HUDEP-2 (cell line): ENCODE measurements around the gene TFRC.
A peak's percentile ranks its signal among the peaks of the same experiment; 100 is the strongest.
"Not testable (repeated sequence)": the region's sequence is repeated elsewhere in the genome, so short reads cannot be mapped to it uniquely, and the experiment has no call there.

Source experiments
- DNase-seq, 76 experiments: peaks; one replicate each; lab custom pipeline; 2025; ENCODE audit not compliant: unreplicated experiment in 76 of 76; lab: John Stamatoyannopoulos, UW

Gene TFRC

DNA sequence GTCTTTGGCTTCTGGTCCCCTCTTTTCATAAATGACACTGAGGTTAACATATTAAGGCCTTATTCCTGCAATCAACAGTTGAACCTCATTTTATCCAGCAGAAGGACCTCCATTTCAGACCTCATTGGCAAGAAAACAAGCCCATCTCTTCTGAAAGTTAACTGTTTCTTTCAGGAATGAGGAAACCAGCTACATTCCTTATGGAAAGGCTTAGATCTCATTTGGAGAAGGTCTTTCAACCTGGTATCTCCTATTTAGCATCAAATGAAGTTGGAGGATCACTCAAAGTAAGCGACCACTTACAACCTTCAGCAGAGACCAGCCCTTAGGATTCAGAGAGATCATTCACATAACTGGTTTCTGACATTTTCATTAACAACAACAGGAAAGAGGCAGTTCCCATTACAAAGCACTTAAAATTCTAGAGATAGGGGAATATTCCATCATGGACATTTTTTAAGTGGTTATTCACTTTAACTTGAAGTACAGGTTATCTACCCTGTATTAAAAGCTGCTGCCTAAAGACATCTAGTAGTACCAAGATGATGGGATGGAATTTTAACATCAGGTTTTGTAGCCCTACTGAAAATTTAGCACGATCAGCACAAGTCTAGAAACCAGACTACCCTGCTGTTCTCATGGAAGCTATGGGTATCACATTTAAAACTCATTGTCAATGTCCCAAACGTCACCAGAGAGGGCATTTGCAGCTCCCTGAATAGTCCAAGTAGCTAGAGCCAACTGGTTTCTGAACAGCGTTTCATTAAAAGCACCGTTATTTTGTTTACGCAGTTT lies 30.4 kb downstream of the TFRC start:
- peak in 1 of 76 experiments; percentile 37 for DNase-seq

DNA sequence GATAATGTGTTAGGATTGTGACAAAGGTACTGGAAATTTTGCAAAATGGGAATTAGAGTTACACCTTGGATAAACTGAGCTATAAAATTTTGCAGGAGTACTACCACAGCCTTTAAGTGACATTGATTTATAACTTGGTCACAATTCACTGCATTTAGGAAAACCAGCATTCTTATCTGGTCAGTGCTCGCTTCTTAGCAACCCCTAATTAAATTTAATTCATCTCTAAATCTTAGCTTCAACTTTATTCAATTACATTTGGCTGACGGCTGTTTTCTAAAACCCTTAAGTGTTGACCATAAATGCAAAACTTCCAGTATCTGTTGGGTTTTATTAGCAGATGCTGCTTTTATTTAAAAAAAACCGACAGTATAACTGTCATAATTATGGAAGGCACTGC lies 31.3 kb downstream of the TFRC start:
- peak in 1 of 76 experiments; percentile 44 for DNase-seq

DNA sequence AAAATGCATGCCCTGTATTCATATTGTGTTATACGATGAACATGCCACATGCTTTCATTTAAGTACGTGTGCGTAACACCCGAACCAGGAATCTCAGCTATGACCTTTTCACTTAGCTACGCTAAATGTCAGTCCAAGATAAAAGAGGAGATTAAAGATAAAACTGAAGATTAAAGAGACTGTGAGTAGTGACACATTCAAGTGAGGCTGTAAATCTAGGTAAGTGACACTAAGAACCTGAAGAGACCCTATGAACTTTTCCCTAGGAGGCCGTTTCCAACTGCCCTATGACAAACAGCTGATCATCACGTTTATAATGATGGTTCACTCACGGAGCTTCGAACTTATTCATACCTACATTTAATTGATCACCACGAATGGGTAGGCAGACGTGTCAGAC lies 32.2 kb downstream of the TFRC start:
- no peak for DNase-seq

DNA sequence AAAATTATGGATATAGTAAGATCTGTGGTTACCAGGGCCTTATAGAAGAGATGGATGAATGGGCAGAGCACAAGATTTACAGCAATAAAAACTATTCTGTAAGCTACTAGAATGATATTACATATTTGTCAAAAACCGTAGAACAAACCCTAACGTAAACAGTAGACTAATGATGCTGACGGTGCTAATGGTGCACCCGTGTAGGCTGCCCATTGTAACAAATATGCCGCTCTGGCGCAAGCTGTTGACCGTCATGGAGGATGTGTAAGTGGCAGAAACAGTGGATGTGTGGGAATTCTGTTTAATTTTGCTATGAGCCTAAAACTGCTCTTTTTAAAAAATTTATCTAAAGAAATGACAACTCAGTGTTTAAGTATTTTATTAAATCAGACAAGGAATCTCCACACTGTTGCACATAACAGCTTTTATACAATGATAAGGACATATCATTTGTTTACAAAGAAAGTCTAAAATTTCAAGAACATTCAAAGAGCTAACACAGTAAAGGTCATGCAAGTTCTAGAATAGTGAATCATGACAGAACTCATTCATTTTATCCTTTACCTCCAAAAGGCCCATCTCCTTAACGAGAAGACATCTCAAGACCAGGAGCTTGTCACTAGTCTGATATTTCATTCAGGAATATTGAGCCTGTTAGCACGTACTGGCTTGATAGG lies 32.8 kb downstream of the TFRC start:
- peak in 1 of 76 experiments; percentile 20 for DNase-seq

DNA sequence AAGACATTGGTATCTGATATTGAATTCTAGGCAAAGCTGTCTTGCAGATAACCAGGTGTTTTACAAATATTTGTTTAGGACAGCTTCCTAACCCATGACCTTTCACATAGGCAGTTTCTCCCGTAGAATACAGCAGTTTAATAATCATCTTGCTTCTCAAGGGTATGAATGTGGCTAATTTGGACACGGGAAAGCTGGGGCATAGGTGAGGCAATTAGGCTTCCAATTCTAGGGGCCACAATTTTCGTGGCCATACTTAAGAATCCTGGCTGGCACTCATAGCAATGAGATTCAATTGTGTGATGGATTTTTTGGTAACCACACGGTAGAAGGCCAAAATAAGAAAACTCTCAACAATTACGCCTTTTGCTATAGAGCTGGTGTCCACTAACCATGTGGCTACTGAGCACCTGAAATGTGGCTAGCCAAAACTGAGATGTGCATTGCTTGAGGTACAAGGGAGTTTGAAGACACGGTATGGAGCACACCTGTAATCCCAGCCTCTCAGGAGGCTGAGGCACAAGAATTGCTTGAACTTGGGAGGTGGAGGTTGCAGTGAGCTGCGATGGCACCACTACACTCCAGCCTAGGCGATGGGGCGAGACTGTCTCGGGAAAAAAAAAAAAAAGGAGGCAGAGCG lies 34.4 kb downstream of the TFRC start:
- peak in 57 of 76 experiments; percentile 26 to 91 (median 67) for DNase-seq

DNA sequence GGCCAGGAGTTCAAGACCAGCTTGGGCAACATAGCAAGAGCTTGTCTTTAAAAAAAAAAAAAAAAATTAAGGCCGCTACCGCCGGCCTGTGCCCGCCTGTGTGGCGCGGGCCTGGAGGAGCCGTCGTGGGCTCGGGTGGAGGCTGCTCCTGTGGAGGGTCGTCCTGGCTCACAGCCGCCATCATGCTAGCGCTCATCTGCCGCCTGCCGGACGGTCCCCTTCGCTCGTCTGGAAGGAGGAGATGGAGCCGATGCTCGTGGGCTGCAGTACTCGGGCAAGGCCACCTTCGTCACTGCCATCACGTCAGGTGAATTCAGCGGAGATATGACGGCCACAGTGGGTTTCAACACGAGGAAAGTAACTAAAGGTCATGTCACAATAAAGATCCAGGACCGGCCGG lies 37.4 kb downstream of the TFRC start:
- DNase-seq, result no peak

DNA sequence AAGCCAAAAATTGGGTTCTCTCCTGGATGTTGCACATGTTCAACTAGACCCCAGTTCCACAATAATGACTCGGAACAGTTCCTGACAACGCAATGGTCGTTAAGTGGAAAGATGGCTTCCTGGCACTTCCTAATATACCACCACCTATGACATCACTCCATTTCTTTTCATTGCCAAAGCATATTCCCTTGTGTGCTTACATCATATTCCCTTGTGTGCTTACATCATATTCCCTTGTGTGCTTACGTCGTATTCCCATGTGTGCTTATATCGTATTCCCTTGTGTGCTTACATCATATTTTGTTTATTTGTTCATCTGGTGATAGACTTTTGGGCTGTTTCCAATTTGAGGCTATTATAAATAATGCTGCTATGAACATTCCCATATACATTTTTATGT lies 39.2 kb downstream of the TFRC start:
- DNase-seq, result no peak

DNA sequence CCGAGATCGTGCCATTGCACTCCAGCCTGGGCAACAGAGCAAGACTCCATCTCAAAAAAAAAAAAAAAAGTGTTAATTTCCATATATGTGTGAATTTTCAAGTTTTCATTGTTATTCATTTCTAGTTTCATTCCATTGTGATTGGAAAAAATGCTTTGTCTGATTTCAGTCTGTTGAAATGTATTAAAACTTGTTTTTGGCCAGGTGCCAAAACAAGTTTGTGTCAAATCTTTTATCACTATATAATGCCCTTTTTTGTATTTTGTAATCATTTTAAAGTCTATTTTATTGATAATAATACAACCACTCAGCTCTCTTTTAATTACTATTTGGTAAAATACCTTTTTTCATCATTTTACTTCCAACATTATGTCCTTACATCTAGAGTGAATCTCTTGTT lies 42.5 kb downstream of the TFRC start:
- DNase-seq, result no peak

DNA sequence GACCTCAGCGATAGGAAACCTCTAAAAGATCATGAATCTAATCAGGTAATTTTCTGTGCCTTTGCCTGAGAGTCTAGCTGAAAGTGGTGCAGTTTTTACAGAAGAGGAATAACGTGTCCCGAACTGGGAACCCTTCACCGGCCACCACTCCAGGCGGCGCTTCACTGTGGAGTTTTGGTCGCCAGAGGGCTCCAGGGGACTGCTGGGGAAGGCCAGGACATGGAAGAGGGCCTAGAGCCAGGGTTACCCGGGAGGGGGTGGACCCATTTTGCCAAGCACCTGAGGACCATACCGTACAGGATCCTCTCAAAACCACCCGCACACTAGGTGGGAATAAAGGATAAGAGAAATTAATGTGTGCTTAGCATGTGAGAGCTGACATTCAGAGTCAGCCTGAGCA lies 55.8 kb downstream of the TFRC start:
- not testable (repeated sequence) for DNase-seq

DNA sequence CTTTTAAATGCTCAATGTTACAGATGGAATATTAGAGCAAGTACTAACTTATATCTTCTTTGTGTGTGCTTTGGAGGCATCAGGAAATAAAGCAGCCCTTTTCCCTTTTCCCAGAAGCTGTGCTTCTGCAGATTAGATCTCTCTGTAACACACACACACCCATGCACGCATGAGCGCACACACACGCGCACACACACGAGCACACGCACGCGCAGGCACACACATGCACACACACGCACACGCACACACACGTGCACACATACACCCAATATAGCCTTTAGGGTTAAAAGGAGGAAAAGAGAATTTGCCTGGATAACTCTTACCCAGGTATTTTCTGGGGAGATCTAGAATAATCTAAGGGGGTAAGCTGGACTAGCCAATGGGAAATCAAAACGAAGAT lies 56.9 kb downstream of the TFRC start:
- DNase-seq, result no peak

DNA sequence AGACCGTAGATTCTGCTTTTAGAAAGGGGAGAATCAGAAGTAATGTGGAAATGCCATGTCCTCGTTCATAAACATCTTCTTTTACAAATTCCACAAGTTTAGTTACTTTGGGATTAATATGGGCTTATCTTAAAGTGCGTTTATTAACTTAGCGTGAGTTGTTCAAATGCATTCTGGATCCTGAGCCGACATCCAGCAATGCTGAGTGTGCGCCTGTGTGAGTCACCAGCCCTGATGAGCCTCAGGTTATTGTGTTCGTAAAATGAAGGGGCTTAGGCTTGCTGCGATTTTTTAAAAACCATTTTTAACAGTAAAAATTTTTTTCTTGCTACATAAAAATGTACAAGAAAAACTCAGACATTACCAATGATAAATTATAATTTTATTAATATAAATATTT lies 57.9 kb downstream of the TFRC start:
- DNase-seq, result no peak

DNA sequence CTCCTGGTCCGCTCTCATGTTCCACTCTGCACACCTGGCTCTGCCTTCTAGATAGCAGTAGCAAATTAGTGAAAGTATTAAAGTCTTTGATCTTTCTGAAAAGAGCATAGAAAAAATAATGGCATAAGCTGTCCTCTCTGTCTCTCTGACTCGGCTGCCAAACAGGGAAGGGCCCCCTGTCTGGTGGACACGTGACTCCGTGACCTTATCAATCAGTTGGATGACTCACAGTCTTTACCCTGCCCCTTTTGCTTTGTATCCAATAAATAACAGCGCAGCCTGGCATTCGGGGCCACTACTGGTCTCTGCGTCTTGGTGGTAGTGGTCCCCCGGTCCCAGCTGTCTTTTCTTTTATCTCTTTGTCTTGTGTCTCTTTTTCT lies 59.4 kb downstream of the TFRC start:
- DNase-seq, result not testable (repeated sequence)

DNA sequence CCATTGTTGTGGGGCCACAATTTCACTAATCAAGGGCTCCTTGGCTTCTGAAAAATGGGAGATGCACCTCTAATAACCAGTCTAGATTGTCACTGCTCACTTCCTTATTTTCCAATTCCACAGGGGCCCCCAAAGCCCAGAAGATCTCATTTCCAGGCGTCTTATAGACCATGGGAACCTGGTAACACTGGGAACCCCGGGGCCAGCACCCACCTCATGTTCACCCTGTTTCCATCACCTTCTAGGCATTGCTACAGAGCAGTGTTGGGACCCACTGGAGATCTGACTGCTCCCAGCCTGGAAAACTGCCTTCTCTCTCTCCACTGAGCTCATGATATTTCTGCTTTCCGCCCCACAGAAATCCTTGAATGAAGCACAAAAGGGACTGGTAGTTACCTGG lies 61.5 kb downstream of the TFRC start:
- DNase-seq, result no peak

DNA sequence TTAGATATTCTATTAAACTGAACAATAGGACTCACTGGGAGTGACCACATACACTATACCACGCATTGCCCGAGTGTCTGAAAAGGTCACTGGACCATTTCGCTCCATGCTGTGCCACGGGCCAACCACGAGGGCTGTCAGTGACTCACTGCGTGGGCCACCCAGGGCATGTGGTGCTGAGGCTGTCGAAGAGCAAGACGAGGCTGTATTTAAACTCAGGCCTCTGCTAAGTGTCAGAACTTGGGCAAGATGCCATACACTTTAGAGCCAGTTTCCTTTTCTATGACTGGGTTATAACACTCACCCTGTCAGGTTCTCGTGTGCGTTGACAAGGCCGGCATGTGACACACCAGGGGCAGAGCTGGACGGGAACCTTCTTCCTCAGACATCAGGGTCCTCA lies 62.3 kb downstream of the TFRC start:
- DNase-seq, result not testable (repeated sequence)

DNA sequence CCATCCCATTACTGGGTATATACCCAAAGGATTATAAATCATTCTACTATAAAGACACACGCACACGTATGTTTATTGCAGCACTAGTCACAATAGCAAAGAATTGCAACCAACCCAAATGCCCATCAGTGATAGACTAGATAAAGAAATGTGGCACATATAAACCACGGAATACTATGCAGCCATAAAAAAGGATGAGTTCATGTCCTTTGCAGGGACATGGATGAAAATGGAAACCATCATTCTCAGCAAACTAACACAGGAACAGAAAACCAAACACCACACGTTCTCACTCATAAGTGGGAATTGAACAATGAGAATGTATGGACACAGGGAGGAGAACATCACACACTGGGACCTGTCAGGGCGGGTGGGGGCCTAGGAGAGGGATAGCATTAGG lies 63.7 kb downstream of the TFRC start:
- DNase-seq, result not testable (repeated sequence)

DNA sequence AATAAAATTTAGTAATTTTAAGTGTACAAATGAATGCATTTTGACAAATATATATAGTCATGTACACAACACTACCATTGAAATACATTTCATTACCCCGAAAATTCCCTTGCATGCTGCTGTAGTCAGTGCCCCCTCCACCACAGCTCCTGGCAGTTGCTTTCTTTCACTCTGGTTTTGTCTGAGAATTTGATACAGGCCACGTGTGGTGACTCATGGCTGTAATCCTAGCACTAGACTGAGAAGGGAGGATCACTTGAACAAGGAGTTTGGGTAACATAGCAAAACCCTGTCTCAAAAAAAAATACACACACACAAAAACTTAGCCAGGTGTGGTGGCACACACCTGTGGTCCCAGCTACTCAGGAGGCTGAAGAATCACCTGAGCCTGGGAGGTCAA lies 65.4 kb downstream of the TFRC start:
- DNase-seq, result no peak

DNA sequence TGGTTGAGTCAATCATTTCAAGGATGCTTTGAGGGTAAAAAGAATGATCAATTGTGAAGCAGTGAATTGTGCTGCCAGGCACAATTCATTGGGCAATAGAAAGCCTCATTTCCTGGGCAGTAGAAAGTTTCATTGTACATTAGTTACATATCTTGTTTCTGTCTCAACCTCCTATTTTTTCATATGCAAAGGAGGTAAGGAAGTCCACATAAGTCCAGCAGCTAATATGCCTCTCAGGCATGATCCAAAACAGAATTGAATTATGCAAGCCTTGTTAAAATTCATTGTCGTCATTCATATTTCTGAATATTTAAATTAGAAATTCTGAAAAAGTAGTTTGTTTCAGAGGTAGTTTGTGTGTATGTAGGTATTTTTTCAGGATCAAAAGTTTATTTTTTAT lies 65.8 kb downstream of the TFRC start:
- DNase-seq, result no peak

DNA sequence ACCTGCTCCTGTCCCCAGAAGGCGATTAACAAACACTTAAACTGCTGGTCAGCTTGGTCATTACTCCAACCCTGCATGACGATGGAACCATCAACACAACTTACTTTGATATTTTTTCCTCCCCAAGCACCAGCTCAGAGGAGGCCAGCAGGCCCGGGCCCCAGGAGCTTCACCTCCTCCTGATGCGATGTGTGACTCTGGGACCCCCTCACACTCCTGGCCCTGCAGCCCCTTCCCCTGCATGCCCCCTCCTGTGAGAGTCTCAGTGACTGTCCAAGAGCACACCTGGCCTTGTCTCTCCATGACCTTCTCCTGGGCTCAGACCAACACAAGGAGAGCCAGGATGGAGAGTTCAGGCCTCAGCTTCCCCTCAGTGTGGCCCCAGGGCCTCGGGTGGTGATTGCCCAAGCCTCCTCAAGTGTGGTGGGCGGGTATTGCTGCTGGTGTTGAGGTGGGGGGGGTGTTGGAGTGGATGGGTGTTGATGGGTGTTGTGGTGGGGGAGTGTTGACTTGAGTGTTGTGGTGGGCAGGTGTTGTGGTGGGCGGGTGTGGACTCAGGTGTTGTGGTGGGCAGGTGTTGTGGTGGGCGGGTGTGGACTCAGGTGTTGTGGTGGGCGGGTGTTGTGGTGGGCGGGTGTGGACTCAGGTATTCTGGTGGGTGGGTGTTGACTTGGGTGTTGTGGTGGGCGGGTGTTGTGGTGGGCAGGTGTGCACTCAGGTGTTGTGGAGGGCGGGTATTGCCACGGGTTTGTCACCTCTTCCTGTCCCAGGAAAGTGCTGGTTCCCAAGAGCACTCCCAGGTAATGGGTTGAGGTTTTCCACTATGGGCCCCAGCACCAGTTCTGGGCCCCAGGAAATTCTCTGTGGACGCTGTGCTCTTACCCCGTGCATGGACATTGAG lies 68.1 kb downstream of the TFRC start:
- DNase-seq, result no peak

DNA sequence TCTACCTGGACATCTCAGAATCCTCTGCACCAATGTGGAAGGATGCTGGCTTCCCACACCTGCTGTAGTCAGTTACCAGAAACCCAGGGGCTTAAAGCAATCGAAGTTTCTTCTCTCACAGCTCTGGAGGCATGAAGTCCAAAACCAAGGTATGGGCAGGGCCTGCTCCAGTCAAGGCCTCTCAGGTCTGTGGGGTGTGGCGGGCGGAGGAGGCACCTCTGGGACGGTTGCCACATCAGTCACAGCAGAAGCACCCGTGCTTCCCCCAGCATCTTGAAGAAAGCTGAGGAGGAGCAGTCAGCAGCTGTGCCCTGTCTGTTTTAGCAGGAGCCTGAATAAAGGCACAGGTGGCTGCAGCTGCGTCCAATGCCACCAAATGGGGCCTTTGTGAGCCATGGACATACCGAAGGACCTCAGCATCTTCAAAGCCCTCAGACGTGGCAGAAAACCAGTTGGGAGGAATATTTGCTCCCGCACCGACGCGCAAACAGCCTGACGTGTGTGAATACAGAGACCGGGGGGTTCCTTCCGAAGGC lies 68.9 kb downstream of the TFRC start:
- no peak for DNase-seq

DNA sequence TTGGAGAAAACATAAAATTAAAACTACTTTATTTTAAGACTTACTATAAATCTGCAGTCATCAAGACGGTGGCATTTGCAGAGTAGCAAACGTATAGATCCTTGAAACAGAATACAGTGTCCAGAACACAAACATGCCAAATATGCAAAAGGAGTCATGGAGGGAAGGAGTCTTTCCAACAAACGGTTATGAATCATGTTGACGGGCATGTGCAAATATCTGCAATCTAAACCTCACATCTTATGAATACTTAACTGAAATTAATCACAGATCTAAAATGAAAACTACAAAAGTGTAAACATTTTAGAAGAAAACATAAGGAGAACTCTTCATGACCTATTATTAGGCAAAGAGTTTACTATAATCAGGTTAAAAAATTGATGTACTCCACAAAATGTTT lies 69.4 kb downstream of the TFRC start:
- DNase-seq, result no peak

DNA sequence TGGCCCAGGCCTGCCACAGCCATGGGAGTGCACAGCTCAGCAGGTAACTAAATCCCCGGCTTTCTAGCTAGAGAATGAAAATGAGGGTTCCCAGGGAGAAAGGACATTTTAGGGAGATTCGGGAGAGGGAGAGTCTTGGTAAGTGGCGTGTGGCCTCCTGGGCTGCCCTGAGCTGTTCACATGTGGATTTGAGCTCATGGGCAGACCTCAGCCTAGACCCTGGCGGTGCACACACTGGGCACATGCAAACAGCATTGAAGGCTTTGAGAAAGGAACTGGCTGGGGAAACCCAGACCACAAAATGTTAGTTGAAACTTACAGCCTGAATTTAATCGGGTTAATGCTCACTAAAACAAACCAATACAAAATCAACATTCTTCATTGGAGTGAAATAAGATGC lies 72.4 kb downstream of the TFRC start:
- no peak for DNase-seq
